Natural killer cell (primary cell): ENCODE measurements around the gene R3HDM2. TPM values are rescaled to one million over a fixed set of nuclear protein-coding genes. Genes with fewer than 3 reads are reported as not detected.

Experiments used
- ATAC-seq, 3 donors: fragments of 150-1000 bp in 2 of 3; fragments of 200-7000 bp in 1 of 3; cut with Tn5 transposase; 1 replicate in 1 of 3; 2 replicates in 2 of 3; pipeline ENCODE4 v1.10.0; 2021; ENCODE audit warnings: mild to moderate bottlenecking in 2 of 3, moderate library complexity in 2 of 3
- DNase-seq, 2 donors: peaks; one replicate each; pipeline versions ENCODE4 v3.0.0 to v3.0.0-alpha.2; 2013 to 2021; ENCODE audit warnings: mixed read lengths in 1 of 2
- H3K27ac ChIP-seq: one replicate; pipeline ENCODE4 v1.5.1; 2013; ENCODE audit warnings: mild to moderate bottlenecking, low read length
- H3K27me3 ChIP-seq: one replicate; pipeline ENCODE4 v1.6.1; 2013; ENCODE audit warnings: low read length; ENCODE audit not compliant: control insufficient read depth, insufficient read depth
- H3K36me3 ChIP-seq: one replicate; pipeline ENCODE4 v1.6.1; 2013; ENCODE audit warnings: low read length; ENCODE audit not compliant: control insufficient read depth, insufficient read depth
- H3K4me1 ChIP-seq: one replicate; pipeline ENCODE4 v1.6.1; 2013; ENCODE audit warnings: low read length; ENCODE audit not compliant: control insufficient read depth, insufficient read depth
- H3K4me3 ChIP-seq: one replicate; pipeline ENCODE4 v1.5.1; 2013; ENCODE audit warnings: low read length
- H3K9me3 ChIP-seq: one replicate; pipeline ENCODE4 v1.6.1; 2013; ENCODE audit warnings: low read length; ENCODE audit not compliant: control insufficient read depth, insufficient read depth
- H3K27ac Mint-ChIP-seq, 2 donors: one replicate each; pipeline ENCODE4 v1.8.0; 2022; ENCODE audit warnings: mild to moderate bottlenecking in 2 of 2, mixed read lengths in 2 of 2, moderate library complexity in 1 of 2
- H3K27me3 Mint-ChIP-seq, 2 donors: one replicate each; pipeline ENCODE4 v1.8.0; 2022; ENCODE audit warnings: low read depth in 2 of 2, mixed read lengths in 2 of 2
- H3K36me3 Mint-ChIP-seq: one replicate; pipeline ENCODE4 v1.8.0; 2022; ENCODE audit warnings: mixed read lengths
- H3K4me1 Mint-ChIP-seq, 2 donors: one replicate each; pipeline ENCODE4 v1.8.0; 2022; ENCODE audit warnings: mixed read lengths in 2 of 2
- H3K4me3 Mint-ChIP-seq: one replicate; pipeline ENCODE4 v1.8.0; 2022; ENCODE audit warnings: mild to moderate bottlenecking, moderate library complexity, mixed read lengths
- H3K9me3 Mint-ChIP-seq, 2 donors: one replicate each; pipeline ENCODE4 v1.8.0; 2022; ENCODE audit warnings: mixed read lengths in 2 of 2
- CTCF ChIP-seq: fragments of 200-600 bp; IDR thresholded peaks from one replicate; pipeline ENCODE4 v1.8.0; 2022; ENCODE audit warnings: antibody characterized with exemption
- WGBS: methylation state at CpG from one replicate; pipeline ENCODE4 v1.1.7; 2013; ENCODE audit warnings: missing lambda C conversion rate; ENCODE audit not compliant: insufficient coverage; 5-methylcytosine and 5-hydroxymethylcytosine counted together
- intact Hi-C: fragments of 100-400 bp; cut with micrococcal nuclease; formaldehyde crosslinking; loops from one replicate; pipeline ENCODE4 v1.14.2; 2022
- total RNA-seq, 4 donors: library from RNA; stranded (reverse); fragments of 120-200 nt in 1 of 4; gene quantifications; one replicate each; pipeline versions ENCODE4 v1.2.3 to v1.2.4, GENCODE V29; 2013 to 2022

R3HDM2 gene
- total RNA-seq, 3 donors from 2014 or later (not counting 1 experiment from before 2014, with no cell fraction given), result 110 to 124 (median 123) TPM

DNA sequence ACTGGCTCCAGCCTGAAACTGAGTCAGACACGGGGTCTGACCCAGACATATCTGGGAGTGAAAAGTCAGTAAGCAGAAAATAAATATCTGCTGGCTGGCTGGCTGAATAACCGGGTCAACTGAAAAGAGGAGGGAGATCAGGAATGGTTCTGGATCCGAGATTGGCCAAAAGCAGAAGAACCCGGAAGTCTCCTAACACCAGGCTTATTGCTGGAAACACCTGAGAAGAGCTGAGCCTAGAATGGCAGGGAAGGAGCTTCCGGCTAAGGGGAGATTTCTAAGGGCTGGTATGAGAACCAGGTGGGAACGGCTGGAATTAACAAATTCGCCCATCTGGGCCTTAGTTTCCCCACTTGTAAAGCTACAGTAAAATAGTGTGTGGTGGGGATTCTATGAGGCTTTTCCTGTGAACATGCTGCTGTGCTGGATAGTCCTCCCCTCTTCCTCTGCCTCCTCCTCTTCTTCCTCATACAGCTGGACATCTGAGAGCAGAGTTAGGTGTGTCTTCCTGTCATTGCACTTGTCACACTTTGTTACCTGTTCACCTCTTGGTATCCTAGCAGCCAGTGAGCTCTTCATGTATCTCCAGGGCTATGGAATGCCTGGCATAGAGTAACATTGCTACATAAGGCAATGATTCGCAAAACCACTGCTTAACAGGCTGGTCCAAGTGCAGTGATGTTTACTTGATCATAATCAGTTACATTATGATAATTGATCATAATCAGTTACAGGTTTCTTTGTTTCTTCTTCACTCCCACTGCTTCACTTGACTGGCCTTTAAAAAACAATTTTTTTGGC, 203.3 kb downstream of the R3HDM2 start:
- intact Hi-C loops, result no loop called here
- H3K36me3 Mint-ChIP-seq, result no peaks in the 10 kb centered on the region
- peak overlapping the region; percentile 52 for H3K4me3 Mint-ChIP-seq
- no peak overlapping the region for H3K27ac ChIP-seq
- H3K4me1 ChIP-seq, result peaks cover 80% of the 10 kb centered on the region
- peaks cover 11% of the 10 kb centered on the region for H3K36me3 ChIP-seq
- no peaks in the 10 kb centered on the region for H3K9me3 ChIP-seq
- H3K27me3 Mint-ChIP-seq, result peaks cover 28 to 39% of the 10 kb centered on the region in 2 donors
- H3K9me3 Mint-ChIP-seq, result no peaks in the 10 kb centered on the region
- ATAC-seq (no peak), DNase-seq (no peak)
- 40% methylated on average over 8 of the region's 8 CpGs for WGBS
- peaks cover 37% of the 10 kb centered on the region for H3K27me3 ChIP-seq
- no peak overlapping the region for H3K27ac Mint-ChIP-seq
- H3K4me3 ChIP-seq, result no peak overlapping the region
- TF ChIP-seq CTCF, result no peak
- peaks cover 55 to 70% of the 10 kb centered on the region in 2 donors for H3K4me1 Mint-ChIP-seq

DNA sequence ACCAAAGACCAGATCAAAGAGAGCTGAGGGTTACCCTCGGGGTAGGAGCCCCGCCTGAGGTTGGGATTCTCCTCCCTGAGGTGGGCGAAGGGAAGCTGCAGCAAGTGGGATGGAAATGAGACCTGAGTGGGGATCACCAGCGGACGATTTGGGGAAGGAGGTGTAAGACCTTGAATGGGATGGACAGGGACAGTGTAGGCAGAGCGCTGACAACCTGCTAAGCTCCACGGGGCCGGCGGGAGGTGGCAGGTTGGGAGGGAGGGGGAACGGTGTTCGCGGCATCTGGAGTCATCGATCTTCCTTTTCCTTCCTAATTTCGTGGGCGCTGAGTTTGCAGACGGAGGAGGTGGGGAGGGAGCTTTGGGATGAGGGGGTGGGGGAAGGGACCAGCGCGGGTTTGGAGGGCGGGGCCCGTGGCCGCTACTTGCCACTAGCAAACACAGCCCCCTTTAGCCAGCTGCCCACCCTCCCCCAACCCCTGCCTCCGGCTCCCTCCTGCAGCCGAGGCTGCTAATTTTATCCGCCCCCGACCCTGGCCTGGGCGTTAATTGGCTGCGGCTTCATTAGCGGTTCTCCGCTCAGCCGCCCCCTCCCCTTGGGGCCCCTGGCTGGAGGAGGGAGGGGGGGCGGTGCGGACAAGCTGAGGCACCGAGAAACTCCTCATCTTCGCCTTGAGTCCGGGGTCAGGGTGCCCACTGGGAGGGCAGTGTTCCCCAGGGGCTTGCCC, 204.1 kb downstream of the R3HDM2 start:
- no peaks in the 10 kb centered on the region for H3K9me3 Mint-ChIP-seq
- Histone ChIP-seq H3K9me3 (no peaks in the 10 kb centered on the region), H3K27ac (no peak overlapping the region), H3K27me3 (peaks cover 45% of the 10 kb centered on the region), H3K4me3 (no peak overlapping the region), H3K36me3 (peaks cover 3% of the 10 kb centered on the region), H3K4me1 (peaks cover 88% of the 10 kb centered on the region)
- intact Hi-C loops, result no loop called here
- peaks cover 32 to 47% of the 10 kb centered on the region in 2 donors for H3K27me3 Mint-ChIP-seq
- ATAC-seq, result no peak
- H3K27ac Mint-ChIP-seq, result peak overlapping the region in 1 of 2 donors; percentile 6
- DNase-seq, result no peak
- H3K4me1 Mint-ChIP-seq, result peaks cover 61 to 77% of the 10 kb centered on the region in 2 donors
- 6% methylated on average over 27 of the region's 35 CpGs for WGBS
- H3K36me3 Mint-ChIP-seq, result no peaks in the 10 kb centered on the region
- H3K4me3 Mint-ChIP-seq, result peak overlapping the region; percentile 54
- no peak for TF ChIP-seq CTCF

- 23% methylated on average over 18 of the region's 18 CpGs for WGBS
- Mint-ChIP-seq H3K9me3 (no peaks in the 10 kb centered on the region), H3K36me3 (no peaks in the 10 kb centered on the region), H3K27ac (peak overlapping the region in 1 of 2 donors; percentile 6), H3K4me3 (peak overlapping the region; percentile 47), H3K4me1 (peaks cover 60 to 84% of the 10 kb centered on the region in 2 donors), H3K27me3 (peaks cover 42 to 55% of the 10 kb centered on the region in 2 donors)
- Histone ChIP-seq H3K4me3 (no peak overlapping the region), H3K4me1 (peaks cover 93% of the 10 kb centered on the region), H3K9me3 (no peaks in the 10 kb centered on the region), H3K27ac (no peak overlapping the region), H3K36me3 (no peaks in the 10 kb centered on the region), H3K27me3 (peaks cover 55% of the 10 kb centered on the region)
- no peak for TF ChIP-seq CTCF
- ATAC-seq (no peak), DNase-seq (no peak)
- intact Hi-C loops, result loop anchor here (1.0 kb wide), 1 partner anchor 9 kb away; the partner anchor contains the start of gene NXPH4
These were observed 205.1 kb downstream of the R3HDM2 start for GRCh38 chr12:57225680-57226210.
